Mesothelial cell of epicardium (in vitro differentiated cells): ENCODE data around the gene ARHGEF26. TPM values are rescaled to one million over a fixed set of nuclear protein-coding genes. Genes with fewer than 3 reads are reported as not detected.
A peak's percentile ranks its signal among the peaks of the same experiment; 100 is the strongest.
"Not testable (repeated sequence)": the region's sequence is repeated elsewhere in the genome, so short reads cannot be mapped to it uniquely, and the experiment has no call there.

ENCODE experiments used
- DNase-seq, 2 experiments: peaks; one replicate each; pipeline ENCODE4 v3.0.0; 2021; ENCODE audit warnings: low spot score in 2 of 2; ENCODE audit not compliant: unreplicated experiment in 2 of 2
- H3K27ac Mint-ChIP-seq: 2 replicates; pipeline ENCODE4 v1.8.0; 2021; ENCODE audit warnings: mixed read lengths
- H3K27me3 Mint-ChIP-seq: 2 replicates; pipeline ENCODE4 v1.8.0; 2021; ENCODE audit warnings: low read depth, mixed read lengths
- H3K36me3 Mint-ChIP-seq: 2 replicates; pipeline ENCODE4 v1.8.0; 2021; ENCODE audit warnings: mixed read lengths
- H3K4me1 Mint-ChIP-seq: 2 replicates; pipeline ENCODE4 v1.8.0; 2021; ENCODE audit warnings: mixed read lengths
- H3K4me3 Mint-ChIP-seq: 2 replicates; pipeline ENCODE4 v1.8.0; 2021; ENCODE audit warnings: mild to moderate bottlenecking, moderate library complexity, mixed read lengths
- H3K9me3 Mint-ChIP-seq: 2 replicates; pipeline ENCODE4 v1.8.0; 2021; ENCODE audit warnings: mixed read lengths
- total RNA-seq: library from RNA; stranded (reverse); gene quantifications from 3 replicates; pipeline ENCODE4 v1.2.1, GENCODE V29; 2021
- TF ChIP-seq, protein P1 (sequence below): fragments of 200-600 bp; sonication (generic); IDR thresholded peaks from one replicate; pipeline ENCODE4 v1.5.0; 2021; ENCODE audit warnings: antibody characterized with exemption; ENCODE audit not compliant: unreplicated experiment

ARHGEF26 gene
- total RNA-seq, 1 donor from 2014 or later: 6.6 TPM

DNA sequence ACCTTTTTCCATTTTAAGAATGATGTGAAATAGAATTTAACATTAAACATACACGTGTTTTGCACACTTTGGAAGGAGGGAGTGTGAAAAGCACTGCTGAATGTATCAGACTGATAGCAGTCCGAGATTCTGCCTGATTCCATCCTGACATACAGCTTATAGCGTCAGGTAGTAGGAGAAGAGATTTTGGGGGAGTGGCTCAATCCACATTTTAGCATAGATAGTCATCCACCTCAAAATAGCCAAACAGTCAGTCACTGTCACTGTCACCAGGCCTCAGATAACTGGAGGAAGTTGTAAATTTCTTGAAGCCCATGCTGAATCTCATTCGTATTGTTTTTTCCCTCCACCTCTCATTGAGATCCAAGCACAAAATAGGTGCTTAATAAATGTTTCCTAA lies 35.4 kb upstream of the ARHGEF26 start:
- Mint-ChIP-seq H3K9me3 (peaks cover 7% of the 10 kb centered on the region), H3K4me3 (no peak overlapping the region), H3K36me3 (no peaks in the 10 kb centered on the region), H3K4me1 (peaks cover 17% of the 10 kb centered on the region), H3K27ac (no peak overlapping the region), H3K27me3 (no peaks in the 10 kb centered on the region)
- TF ChIP-seq, protein P1, sequence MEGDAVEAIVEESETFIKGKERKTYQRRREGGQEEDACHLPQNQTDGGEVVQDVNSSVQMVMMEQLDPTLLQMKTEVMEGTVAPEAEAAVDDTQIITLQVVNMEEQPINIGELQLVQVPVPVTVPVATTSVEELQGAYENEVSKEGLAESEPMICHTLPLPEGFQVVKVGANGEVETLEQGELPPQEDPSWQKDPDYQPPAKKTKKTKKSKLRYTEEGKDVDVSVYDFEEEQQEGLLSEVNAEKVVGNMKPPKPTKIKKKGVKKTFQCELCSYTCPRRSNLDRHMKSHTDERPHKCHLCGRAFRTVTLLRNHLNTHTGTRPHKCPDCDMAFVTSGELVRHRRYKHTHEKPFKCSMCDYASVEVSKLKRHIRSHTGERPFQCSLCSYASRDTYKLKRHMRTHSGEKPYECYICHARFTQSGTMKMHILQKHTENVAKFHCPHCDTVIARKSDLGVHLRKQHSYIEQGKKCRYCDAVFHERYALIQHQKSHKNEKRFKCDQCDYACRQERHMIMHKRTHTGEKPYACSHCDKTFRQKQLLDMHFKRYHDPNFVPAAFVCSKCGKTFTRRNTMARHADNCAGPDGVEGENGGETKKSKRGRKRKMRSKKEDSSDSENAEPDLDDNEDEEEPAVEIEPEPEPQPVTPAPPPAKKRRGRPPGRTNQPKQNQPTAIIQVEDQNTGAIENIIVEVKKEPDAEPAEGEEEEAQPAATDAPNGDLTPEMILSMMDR: no peak
- no peak for DNase-seq

DNA sequence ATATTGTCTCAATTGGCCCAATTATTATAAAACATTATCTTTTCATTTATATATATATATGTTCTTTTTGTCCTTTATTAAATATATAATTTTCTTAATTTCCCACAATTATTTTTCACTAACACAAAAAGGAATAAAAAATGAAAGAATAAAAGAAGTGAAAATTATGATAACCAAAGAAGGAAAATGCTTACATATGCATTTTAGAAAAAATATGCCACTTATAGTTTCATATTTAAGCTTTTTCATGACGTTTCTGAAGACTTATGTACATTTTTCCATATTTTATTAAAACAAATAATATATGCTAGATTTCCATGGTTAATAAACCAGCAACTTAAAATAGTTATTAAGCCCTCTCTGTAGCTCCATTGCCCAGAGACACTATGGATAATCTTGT lies 34.9 kb upstream of the ARHGEF26 start:
- no peak for DNase-seq
- Mint-ChIP-seq H3K4me1 (peaks cover 21% of the 10 kb centered on the region), H3K36me3 (no peaks in the 10 kb centered on the region), H3K4me3 (no peak overlapping the region), H3K9me3 (peaks cover 7% of the 10 kb centered on the region), H3K27me3 (no peaks in the 10 kb centered on the region), H3K27ac (no peak overlapping the region)
- TF ChIP-seq, protein P1: no peak

DNA sequence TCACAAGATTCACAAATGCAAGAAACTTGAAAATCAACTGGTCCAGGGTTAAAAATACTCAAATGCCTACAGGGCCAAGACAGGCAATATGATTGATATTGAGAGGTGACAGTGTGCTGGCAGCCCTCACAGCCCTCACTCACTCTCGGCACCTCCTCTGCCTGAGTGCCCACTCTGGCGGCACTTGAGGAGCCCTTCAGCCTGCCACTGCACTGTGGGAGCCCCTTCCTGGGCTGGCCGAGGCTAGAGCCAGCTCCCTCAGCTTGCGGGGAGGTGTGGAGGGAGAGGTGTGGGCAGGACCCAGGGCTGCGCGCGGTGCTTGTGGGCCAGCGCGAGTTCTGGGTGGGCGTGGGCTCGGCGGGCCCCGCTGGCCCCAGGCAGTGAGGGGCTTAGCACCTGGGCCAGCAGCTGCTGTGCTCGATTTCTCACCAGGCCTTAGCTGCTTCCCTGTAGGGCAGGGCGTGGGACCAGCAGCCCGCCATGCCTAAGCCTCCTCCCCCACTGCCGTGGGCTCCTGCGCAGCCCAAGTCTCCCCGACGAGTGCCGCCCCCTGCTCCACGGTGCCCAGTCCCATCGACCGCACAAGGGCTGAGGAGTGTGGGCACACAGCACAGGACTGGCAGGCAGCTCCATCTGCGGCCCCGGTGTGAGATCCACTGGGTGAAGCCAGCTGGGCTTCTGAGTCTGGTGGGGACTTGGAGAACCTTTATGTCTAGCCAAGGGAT lies 33.3 kb upstream of the ARHGEF26 start:
- not testable (repeated sequence) for H3K27ac Mint-ChIP-seq, H3K9me3 Mint-ChIP-seq, H3K4me3 Mint-ChIP-seq, H3K36me3 Mint-ChIP-seq, DNase-seq, H3K27me3 Mint-ChIP-seq
- peaks cover 21% of the 10 kb centered on the region for H3K4me1 Mint-ChIP-seq

DNA sequence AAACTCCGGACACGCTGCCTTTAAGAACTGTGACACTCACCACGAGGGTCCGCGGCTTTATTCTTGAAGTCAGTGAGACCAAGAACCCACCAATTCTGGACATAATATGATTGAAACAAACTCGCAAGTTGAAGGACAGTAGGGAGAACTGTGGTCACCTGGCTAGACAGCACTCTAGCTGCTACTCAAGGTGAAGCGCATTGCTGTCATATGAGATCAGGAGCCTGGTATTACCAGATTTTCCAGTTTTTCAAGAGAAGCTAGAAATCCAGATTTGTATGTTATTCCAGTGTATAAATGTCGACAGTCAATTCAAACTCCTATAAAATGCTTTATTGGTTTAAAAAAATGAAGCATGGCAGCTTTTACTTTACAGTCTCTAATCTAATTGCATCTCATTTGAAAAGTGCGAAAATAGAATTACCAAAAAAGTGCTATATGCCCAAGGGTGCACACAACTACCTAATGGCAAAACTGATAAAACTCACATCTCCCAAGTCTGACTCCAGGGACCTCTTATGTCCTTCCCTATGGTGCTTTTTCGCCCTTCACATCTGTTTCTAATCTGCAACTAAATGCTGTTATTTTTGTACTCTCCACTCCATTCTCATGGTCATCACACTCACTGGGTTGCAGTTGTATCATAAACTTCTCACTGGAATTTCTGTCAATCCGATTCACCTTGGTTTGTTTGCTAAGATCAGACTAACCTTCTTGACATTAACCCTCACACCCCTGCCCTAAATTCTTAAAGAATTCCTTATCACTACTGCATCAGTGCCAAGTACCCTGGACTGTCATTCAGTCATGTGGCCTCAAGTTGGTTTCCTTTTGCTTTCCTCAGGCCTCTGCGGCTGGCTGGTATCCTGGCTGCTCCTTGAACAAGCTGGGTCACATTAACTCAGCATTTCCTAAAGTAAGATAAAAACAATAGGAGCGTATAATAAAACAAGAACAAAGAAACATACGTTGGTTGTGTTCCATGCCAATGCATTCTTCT lies 31.5 kb upstream of the ARHGEF26 start:
- TF ChIP-seq, protein P1: no peak
- H3K4me1 Mint-ChIP-seq: peaks cover 21% of the 10 kb centered on the region
- peaks cover 3% of the 10 kb centered on the region for H3K9me3 Mint-ChIP-seq
- DNase-seq: no peak
- no peaks in the 10 kb centered on the region for H3K27me3 Mint-ChIP-seq
- H3K4me3 Mint-ChIP-seq: no peak overlapping the region
- H3K27ac Mint-ChIP-seq: peak overlapping the region; percentile 85
- no peaks in the 10 kb centered on the region for H3K36me3 Mint-ChIP-seq

DNA sequence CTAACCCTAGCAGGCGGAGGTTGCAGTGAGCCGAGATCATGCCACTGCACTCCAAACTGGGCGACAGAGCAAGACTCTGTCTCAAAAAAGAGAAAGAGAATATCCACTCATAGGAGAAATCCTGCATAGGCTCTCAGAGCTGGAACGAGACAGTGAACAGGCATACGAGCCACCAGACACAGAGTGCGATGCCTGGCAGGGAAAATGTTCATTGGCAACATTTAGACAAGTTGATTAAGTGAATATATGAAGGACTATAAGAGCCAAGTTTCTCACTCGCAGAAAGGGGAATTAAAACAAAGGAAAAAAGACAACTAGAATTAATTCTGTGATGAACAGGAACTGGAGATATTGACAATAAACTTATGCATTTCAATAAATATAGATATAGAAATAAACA lies 27.1 kb upstream of the ARHGEF26 start:
- H3K27me3 Mint-ChIP-seq: no peaks in the 10 kb centered on the region
- TF ChIP-seq, protein P1: no peak
- H3K9me3 Mint-ChIP-seq: peaks cover 2% of the 10 kb centered on the region
- H3K27ac Mint-ChIP-seq: no peak overlapping the region
- no peak overlapping the region for H3K4me3 Mint-ChIP-seq
- H3K4me1 Mint-ChIP-seq: peaks cover 14% of the 10 kb centered on the region
- no peaks in the 10 kb centered on the region for H3K36me3 Mint-ChIP-seq
- no peak for DNase-seq
